ENCODE measurements around the gene POC1B. TPM values are rescaled to one million over a fixed set of nuclear protein-coding genes. Genes with fewer than 3 reads are reported as not detected.

POC1B gene
- total and polyA plus RNA-seq, 12 donors = 3.3 to 18.5 (median 11.8) TPM

GRCh38 chr12:89542236-89542635 is 16.4 kb upstream of the POC1B start:
- H3K4me1 ChIP-seq (replicated peaks in 1 of 2) = peaks cover 0 to 14% of the 10 kb centered on the region in 2 donors
- 89 to 95% (median 92%) methylated on average over 2 of the region's 2 CpGs for WGBS, 4 donors
- H3K9me3 ChIP-seq (replicated peaks in 1 of 3) = no peaks in the 10 kb centered on the region
- no peak overlapping the region for H3K27ac ChIP-seq
- no peak for DNase-seq
- no peaks in the 10 kb centered on the region for H3K36me3 ChIP-seq (replicated peaks in 1 of 2)
- no peaks in the 10 kb centered on the region for H3K27me3 ChIP-seq
- intact Hi-C loops (cut with DNase I) = loop anchor here in 1 of 2 donors (10.0 kb wide), 3 partner anchors 173 to 1413 kb away; partner anchors contain the start of gene CCER1
- TF ChIP-seq, protein P1, sequence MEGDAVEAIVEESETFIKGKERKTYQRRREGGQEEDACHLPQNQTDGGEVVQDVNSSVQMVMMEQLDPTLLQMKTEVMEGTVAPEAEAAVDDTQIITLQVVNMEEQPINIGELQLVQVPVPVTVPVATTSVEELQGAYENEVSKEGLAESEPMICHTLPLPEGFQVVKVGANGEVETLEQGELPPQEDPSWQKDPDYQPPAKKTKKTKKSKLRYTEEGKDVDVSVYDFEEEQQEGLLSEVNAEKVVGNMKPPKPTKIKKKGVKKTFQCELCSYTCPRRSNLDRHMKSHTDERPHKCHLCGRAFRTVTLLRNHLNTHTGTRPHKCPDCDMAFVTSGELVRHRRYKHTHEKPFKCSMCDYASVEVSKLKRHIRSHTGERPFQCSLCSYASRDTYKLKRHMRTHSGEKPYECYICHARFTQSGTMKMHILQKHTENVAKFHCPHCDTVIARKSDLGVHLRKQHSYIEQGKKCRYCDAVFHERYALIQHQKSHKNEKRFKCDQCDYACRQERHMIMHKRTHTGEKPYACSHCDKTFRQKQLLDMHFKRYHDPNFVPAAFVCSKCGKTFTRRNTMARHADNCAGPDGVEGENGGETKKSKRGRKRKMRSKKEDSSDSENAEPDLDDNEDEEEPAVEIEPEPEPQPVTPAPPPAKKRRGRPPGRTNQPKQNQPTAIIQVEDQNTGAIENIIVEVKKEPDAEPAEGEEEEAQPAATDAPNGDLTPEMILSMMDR (IDR thresholded peaks at IDR 0.05) = no peak
- no peak for TF ChIP-seq POLR2A (IDR thresholded peaks at IDR 0.05)
- no peak overlapping the region for H3K4me3 ChIP-seq

GRCh38 chr12:89540586-89540985 is 14.7 kb upstream of the POC1B start:
- 68 to 95% (median 85%) methylated on average over 3 of the region's 3 CpGs for WGBS, 4 donors
- peak in 1 of 7 donors; percentile 58 for DNase-seq

DNA sequence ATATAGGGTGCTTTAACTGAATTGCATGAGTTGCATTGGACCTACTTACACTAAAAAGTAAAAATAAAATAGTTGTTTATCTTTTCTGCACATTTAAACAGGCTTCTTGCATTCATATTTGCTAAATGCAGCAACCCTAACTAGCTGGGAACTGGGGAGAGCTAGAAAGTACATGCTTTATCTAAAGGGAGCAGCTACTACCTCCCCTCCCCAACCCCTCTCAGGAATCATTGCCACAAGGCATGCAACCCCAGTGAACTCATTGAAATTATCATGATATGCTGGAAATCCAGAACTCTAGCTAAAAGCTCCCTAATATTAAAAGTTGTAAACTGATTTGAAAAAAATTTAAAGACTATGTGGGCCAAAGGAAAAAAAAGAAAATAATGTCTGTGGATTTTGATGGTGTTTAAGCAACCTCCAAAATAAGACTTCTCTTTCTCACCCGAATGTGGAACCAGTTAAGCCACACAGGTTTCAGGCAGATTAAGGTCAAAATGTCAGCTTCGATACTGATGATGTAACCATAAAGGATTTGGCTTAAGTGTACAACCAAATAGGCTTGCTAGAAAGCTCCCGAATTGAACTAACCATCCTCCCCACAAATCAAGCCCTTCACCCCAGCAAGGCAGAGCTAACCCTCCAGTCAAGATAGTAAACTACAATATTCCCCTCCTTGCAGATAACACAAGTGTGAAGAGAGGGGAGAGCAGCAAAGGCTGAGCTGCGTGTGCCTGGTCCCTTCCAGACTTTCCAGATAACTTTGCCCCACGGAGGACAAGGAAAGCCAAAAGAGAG is 13.8 kb upstream of the POC1B start:
- WGBS, 4 donors = 63 to 82% (median 73%) methylated on average over 5 of the region's 5 CpGs
- Histone ChIP-seq H3K36me3 (replicated peaks in 1 of 2) (no peaks in the 10 kb centered on the region), H3K4me3 (no peak overlapping the region), H3K27ac (no peak overlapping the region), H3K9me3 (replicated peaks in 1 of 3) (no peaks in the 10 kb centered on the region), H3K4me1 (replicated peaks in 1 of 2) (peaks cover 0 to 10% of the 10 kb centered on the region in 2 donors), H3K27me3 (no peaks in the 10 kb centered on the region)
- DNase-seq = no peak
- intact Hi-C loops (cut with DNase I) = loop anchor here in 1 of 2 donors (10.0 kb wide), 3 partner anchors 175 to 1415 kb away; partner anchors contain the start of gene CCER1
- TF ChIP-seq POLR2A (IDR thresholded peaks at IDR 0.05) = no peak
- TF ChIP-seq, protein P1 (IDR thresholded peaks at IDR 0.05) = no peak

More at GRCh38 chr12:89540586-89540985, 14.7 kb upstream of the POC1B start:
- H3K4me1 ChIP-seq (replicated peaks in 1 of 2) = peaks cover 0 to 14% of the 10 kb centered on the region in 2 donors
- H3K36me3 ChIP-seq (replicated peaks in 1 of 2) = no peaks in the 10 kb centered on the region
- intact Hi-C loops (cut with DNase I) = loop anchor here in 1 of 2 donors (10.0 kb wide), 3 partner anchors 174 to 1414 kb away; partner anchors contain the start of gene CCER1
- no peak for TF ChIP-seq POLR2A (IDR thresholded peaks at IDR 0.05)
- TF ChIP-seq, protein P1 (IDR thresholded peaks at IDR 0.05) = no peak
- no peaks in the 10 kb centered on the region for H3K27me3 ChIP-seq
- no peaks in the 10 kb centered on the region for H3K9me3 ChIP-seq (replicated peaks in 1 of 3)
- no peak overlapping the region for H3K4me3 ChIP-seq
- no peak overlapping the region for H3K27ac ChIP-seq

- Histone ChIP-seq H3K36me3 (replicated peaks in 1 of 2) (no peaks in the 10 kb centered on the region), H3K27me3 (no peaks in the 10 kb centered on the region), H3K9me3 (replicated peaks in 1 of 3) (no peaks in the 10 kb centered on the region), H3K4me1 (replicated peaks in 1 of 2) (peaks cover 0 to 6% of the 10 kb centered on the region in 2 donors), H3K4me3 (no peak overlapping the region), H3K27ac (no peak overlapping the region)
- DNase-seq = no peak
- intact Hi-C loops (cut with DNase I) = no loop called here
- TF ChIP-seq POLR2A (IDR thresholded peaks at IDR 0.05) = no peak
- TF ChIP-seq, protein P1 (IDR thresholded peaks at IDR 0.05) = no peak
- 84 to 97% (median 90%) methylated on average over 4 of the region's 4 CpGs for WGBS, 4 donors
Observed at GRCh38 chr12:89538897-89539296, 13.1 kb upstream of the POC1B start.
